Muscle layer of duodenum (tissue), 2 donors: ENCODE data around the gene TECPR1.

Experiments used
- H3K27ac ChIP-seq: one replicate; pipeline ENCODE4 v1.7.0; 2013; ENCODE audit warnings: mild to moderate bottlenecking, low read length
- H3K27me3 ChIP-seq: one replicate; pipeline ENCODE4 v1.7.0; 2013; ENCODE audit warnings: low read depth, mild to moderate bottlenecking, control low read depth, low read length
- H3K36me3 ChIP-seq, 2 donors: one replicate each; pipeline ENCODE4 v1.7.0; 2013; ENCODE audit warnings: low read length in 2 of 2, control low read depth in 1 of 2, mild to moderate bottlenecking in 1 of 2; ENCODE audit not compliant: insufficient read depth in 2 of 2, control insufficient read depth in 1 of 2
- H3K4me1 ChIP-seq, 2 donors: one replicate each; pipeline ENCODE4 v1.7.0; 2013; ENCODE audit warnings: low read length in 2 of 2, mild to moderate bottlenecking in 2 of 2, control low read depth in 1 of 2, moderate library complexity in 1 of 2; ENCODE audit not compliant: insufficient read depth in 2 of 2, control insufficient read depth in 1 of 2
- H3K4me3 ChIP-seq, 2 donors: one replicate each; pipeline ENCODE4 v1.7.0; 2013; ENCODE audit warnings: low read length in 2 of 2, low read depth in 1 of 2, mild to moderate bottlenecking in 1 of 2
- H3K9me3 ChIP-seq, 2 donors: one replicate each; pipeline ENCODE4 v1.7.0; 2013; ENCODE audit warnings: low read length in 2 of 2, control low read depth in 1 of 2, mild to moderate bottlenecking in 1 of 2; ENCODE audit not compliant: control insufficient read depth in 1 of 2
- donor health status: healthy.

Gene TECPR1

DNA sequence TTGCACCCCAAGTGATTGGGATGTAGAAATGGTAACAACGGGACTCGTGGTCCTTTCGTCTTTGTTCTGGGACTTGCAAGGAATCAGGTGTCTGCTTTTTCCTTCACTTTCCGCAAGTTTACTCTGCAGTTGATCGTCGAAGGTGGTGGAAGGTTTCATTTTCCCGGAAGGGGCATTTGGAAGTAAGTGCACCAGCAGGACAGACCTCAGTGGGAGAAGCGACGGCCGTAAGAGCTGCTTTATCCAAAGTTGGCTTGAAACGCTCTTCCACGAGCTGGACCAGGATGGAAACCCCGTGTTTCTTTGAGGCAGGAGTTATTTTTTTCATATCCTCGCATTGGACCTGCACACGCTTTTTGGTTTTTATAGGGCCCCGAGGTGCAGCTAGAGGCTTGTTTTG lies 30.7 kb upstream of the TECPR1 start:
- peaks cover 35 to 60% of the 10 kb centered on the region in 2 donors for H3K4me1 ChIP-seq
- peak overlapping the region; percentile 96 for H3K27ac ChIP-seq
- H3K27me3 ChIP-seq = no peaks in the 10 kb centered on the region
- peaks cover 3 to 8% of the 10 kb centered on the region in 2 donors for H3K36me3 ChIP-seq
- no peaks in the 10 kb centered on the region for H3K9me3 ChIP-seq
- peak overlapping the region; percentile 86 to 87 for H3K4me3 ChIP-seq

DNA sequence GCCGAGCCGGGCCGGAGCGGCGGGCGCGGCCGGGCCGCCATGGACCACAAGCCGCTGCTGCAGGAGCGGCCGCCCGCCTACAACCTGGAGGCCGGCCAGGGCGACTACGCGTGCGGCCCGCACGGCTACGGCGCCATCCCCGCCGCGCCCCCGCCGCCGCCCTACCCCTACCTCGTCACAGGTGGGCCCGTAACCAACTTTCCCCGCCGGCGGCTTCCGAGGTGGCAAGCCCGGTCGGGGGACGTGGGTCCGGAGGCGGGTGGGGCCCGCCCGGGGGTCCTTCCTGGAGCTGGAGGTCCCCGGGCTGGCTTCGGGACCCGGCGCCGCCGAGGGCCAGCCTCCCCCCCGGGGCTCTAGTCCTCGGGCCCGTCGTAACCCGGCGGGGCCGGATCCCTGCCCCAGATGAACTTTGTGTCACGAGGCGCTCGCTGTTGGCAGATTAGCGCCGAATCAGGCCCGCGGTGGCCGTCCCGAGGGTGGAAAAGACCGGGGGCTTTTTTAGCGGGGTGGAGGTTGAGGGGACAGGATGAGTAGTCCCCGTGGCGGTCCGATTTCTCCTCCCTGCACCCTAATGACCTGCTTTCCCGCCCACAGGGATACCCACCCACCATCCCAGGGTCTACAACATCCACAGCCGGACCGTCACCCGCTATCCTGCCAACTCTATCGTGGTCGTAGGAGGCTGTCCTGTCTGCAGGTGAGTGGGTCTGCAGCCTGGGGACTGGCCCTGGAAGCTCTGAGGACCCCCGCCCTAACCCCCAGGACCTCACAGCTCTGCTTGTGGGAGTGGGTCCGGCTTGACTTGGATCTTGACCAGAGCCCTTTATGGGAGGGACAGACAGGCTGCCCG lies 29.9 kb upstream of the TECPR1 start:
- Histone ChIP-seq H3K36me3 (peaks cover 3 to 7% of the 10 kb centered on the region in 2 donors), H3K9me3 (no peaks in the 10 kb centered on the region), H3K4me3 (peak overlapping the region; percentile 86 to 87), H3K27me3 (no peaks in the 10 kb centered on the region), H3K4me1 (peaks cover 31 to 52% of the 10 kb centered on the region in 2 donors), H3K27ac (peak overlapping the region; percentile 96)

DNA sequence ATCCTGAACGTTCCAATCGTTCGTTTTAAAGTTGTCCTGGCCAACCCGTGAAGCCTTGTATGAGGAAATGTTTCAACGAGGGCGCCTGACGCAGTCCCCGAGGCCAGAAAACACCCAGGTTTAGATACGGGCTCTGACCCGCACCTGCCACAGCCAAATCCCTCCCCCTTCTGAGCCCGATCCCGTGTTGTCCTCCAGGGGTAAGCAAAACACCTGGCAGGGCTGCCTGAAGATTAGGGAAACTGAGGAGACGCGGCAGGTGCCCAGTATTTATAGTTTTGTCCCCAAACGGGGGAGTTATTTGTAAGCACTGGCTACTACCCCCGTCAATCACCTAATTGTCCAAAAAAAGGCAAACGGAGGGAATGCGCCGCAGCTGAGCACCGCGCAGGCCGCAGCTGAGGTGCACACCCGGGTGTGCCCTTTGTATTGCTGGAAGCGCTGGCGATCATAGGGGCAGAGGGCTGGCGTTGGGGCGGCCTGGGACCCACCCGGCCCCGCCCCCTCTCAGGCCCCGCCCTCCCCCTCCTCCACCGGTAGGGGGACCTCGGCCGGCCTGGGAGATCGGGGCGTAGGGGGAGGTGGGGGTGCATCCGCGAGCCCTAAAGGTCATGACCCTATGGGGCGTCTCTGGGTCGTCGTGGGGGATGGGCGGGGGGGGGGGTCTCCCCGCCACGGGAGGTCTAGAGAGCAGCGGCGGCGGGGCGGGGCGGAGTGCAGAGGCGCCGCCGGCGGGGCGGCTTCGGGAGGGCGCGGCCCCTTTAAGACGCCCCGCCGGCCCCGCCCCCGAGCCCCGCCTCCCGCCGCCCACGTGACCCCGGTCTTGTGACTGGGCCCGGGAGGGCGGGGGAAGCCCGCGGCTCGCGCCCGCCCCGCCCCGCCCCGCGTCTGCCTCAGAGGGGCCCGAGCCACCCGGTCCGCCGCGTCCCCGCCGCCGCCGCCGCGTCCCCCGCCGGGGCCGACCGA lies 29.0 kb upstream of the TECPR1 start, which contains the start of gene BRI3:
Gene BRI3, plus strand, starts transcription at position 896 of the 966 bp plus-strand sequence. CDS start 110 bp downstream, outside the sequence.
- H3K27ac ChIP-seq = peak within 1 kb of the TSS; percentile 96
- peaks cover 25 to 43% of the 10 kb centered on the region in 2 donors for H3K4me1 ChIP-seq
- peaks cover 0 to 3% of the 10 kb centered on the region in 2 donors for H3K36me3 ChIP-seq
- no peaks in the 10 kb centered on the region for H3K9me3 ChIP-seq
- no peaks in the 10 kb centered on the region for H3K27me3 ChIP-seq
- H3K4me3 ChIP-seq = peak within 1 kb of the TSS; percentile 86 to 87

DNA sequence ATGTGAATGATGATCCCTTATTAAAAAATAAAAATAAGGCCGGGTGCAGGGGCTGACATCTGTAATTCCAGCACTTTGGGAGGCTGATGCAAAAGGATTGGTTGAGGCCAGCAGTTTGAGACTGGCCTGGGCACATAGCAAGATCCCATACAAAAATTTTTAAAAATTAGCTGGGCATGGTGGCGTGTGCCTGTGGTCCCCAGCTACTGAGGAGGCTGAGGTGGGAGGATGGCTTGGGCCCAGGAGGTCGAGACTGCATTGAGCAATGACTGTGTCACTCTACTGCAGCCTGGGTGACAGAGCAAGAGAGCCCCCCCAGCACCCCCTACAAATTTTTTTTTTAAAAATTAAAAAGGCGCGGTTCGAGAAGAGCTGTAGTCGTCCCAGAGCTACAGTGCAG lies 28.3 kb upstream of the TECPR1 start:
- Histone ChIP-seq H3K36me3 (no peaks in the 10 kb centered on the region), H3K9me3 (no peaks in the 10 kb centered on the region), H3K27me3 (no peaks in the 10 kb centered on the region), H3K4me3 (peak overlapping the region; percentile 70 to 84), H3K27ac (peak overlapping the region; percentile 94), H3K4me1 (peaks cover 18 to 35% of the 10 kb centered on the region in 2 donors)

DNA sequence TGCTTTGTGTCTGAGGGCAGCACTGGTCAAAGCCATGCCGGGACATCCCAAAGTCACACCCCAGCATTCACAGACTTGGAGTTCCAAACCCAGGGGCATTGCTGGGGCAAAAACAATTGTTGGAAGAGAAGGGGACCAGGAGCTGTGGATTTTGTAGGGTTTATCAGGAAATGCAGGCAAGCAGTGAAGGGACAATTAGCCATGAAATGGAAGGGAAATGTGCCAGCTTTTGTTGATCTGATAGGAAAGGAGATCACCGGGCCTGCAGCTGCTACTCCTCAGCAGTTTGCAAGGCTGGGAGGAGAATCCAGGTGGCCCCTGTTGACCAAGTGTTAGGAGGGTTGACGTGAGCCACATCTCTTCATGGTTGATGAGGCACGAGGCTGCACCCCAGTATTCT lies 26.9 kb upstream of the TECPR1 start:
- H3K27me3 ChIP-seq = no peaks in the 10 kb centered on the region
- H3K27ac ChIP-seq = no peak overlapping the region
- H3K36me3 ChIP-seq = no peaks in the 10 kb centered on the region
- no peak overlapping the region for H3K4me3 ChIP-seq
- no peaks in the 10 kb centered on the region for H3K9me3 ChIP-seq
- H3K4me1 ChIP-seq = peaks cover 7 to 22% of the 10 kb centered on the region in 2 donors

- H3K9me3 ChIP-seq = no peaks in the 10 kb centered on the region
- no peak overlapping the region for H3K4me3 ChIP-seq
- no peaks in the 10 kb centered on the region for H3K36me3 ChIP-seq
- no peaks in the 10 kb centered on the region for H3K27me3 ChIP-seq
- H3K27ac ChIP-seq = no peak overlapping the region
- H3K4me1 ChIP-seq = peaks cover 7 to 17% of the 10 kb centered on the region in 2 donors
These were observed 26.4 kb upstream of the TECPR1 start for GRCh38 chr7:98278408-98278807.

DNA sequence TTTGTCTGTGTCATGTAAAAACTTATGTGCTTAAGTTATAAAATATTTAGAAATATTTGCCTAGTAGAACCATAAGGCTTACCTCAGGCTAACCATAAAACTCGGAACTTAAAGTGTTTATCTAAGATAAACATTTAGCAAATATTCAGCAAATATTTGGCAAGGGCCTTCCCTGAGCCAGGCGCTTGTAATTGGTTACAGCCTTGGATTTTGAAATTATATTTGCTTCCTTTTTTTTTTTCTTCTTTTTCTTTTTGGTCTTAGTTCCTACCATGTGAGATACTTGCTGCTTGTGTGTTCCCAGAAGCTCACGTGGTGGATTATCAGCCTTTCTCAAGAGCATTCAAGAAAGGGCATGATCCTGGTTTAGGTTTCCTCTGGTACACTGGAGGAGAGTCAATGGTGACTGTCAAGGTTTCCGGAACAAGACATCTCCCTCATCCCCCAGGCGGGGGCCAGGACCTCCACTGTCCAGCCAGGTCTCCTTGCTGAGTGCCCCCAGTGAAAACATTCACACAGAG lies 24.3 kb upstream of the TECPR1 start:
- Histone ChIP-seq H3K36me3 (no peaks in the 10 kb centered on the region), H3K9me3 (no peaks in the 10 kb centered on the region), H3K4me3 (no peak overlapping the region), H3K27ac (peak overlapping the region; percentile 29), H3K27me3 (no peaks in the 10 kb centered on the region), H3K4me1 (peaks cover 7% of the 10 kb centered on the region in 2 donors)

DNA sequence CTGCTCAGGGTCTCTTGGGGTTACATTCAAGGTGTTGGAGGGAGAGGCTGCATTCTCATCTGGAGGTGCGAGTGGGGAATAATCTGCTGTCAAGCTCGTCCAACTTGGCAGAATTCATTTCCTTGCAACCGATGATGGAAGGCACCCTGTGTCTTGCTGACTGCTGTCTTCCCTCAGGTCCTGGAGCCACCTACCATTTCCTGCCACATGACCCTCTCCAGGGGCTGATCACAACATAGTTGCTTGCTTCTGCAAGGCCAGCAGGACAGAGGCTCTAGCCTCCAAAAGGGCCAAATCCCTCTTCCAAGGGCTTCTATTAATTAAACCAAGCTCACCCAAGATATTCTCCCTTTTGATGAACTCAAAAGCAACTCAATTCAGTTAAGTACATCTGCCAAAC lies 15.3 kb upstream of the TECPR1 start:
- Histone ChIP-seq H3K27me3 (no peaks in the 10 kb centered on the region), H3K9me3 (no peaks in the 10 kb centered on the region), H3K4me3 (no peak overlapping the region), H3K36me3 (no peaks in the 10 kb centered on the region), H3K27ac (no peak overlapping the region), H3K4me1 (no peaks in the 10 kb centered on the region)

- H3K27me3 ChIP-seq = no peaks in the 10 kb centered on the region
- no peaks in the 10 kb centered on the region for H3K36me3 ChIP-seq
- H3K4me1 ChIP-seq = no peaks in the 10 kb centered on the region
- H3K27ac ChIP-seq = no peak overlapping the region
- no peak overlapping the region for H3K4me3 ChIP-seq
- H3K9me3 ChIP-seq = no peaks in the 10 kb centered on the region
These were observed 14.8 kb upstream of the TECPR1 start for GRCh38 chr7:98266840-98267239.

- H3K36me3 ChIP-seq = peaks cover 0 to 5% of the 10 kb centered on the region in 2 donors
- no peaks in the 10 kb centered on the region for H3K27me3 ChIP-seq
- H3K27ac ChIP-seq = no peak overlapping the region
These were observed 13.8 kb upstream of the TECPR1 start for GRCh38 chr7:98265841-98266271.

GRCh38 chr7:98257701-98258100 lies 5.7 kb upstream of the TECPR1 start:
- peaks cover 0 to 10% of the 10 kb centered on the region in 2 donors for H3K4me1 ChIP-seq
- H3K9me3 ChIP-seq = no peaks in the 10 kb centered on the region
- no peaks in the 10 kb centered on the region for H3K27me3 ChIP-seq
- no peak overlapping the region for H3K4me3 ChIP-seq
- no peak overlapping the region for H3K27ac ChIP-seq
- peaks cover 10 to 13% of the 10 kb centered on the region in 2 donors for H3K36me3 ChIP-seq

More at GRCh38 chr7:98265841-98266271, 13.8 kb upstream of the TECPR1 start:
- Histone ChIP-seq H3K4me3 (no peak overlapping the region), H3K4me1 (no peaks in the 10 kb centered on the region), H3K9me3 (no peaks in the 10 kb centered on the region)
